Measurements from ENCODE around the gene RFTN1.

Gene RFTN1

DNA sequence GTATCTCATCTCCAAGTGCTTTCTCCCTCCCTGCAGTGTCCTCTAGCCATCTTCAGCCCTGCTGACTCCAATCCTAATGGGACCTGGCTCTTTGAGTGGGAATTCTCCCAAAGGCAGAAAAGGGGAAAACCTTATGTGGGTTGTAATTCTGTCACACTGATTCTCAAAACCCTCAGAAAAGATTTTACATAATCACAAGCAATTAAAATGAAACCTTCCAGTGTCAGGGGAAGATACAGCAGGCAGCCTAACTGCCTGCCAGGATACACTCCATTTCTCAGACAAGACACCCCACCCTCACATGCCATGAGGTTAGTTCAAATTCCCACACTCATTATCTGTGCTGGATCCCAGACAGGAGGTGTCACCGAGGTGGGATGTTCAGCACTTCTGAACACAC lies 121.4 kb downstream of the RFTN1 start:
- no peaks in the 10 kb centered on the region for H3K9me3 ChIP-seq (ENCODE audit: control insufficient read depth, insufficient read depth, low read length)
- H3K27me3 ChIP-seq (ENCODE audit: control insufficient read depth, insufficient read depth, low read length), result no peaks in the 10 kb centered on the region
- no peaks in the 10 kb centered on the region for H3K36me3 ChIP-seq (ENCODE audit: control insufficient read depth, insufficient read depth, low read length)
- no peak overlapping the region for H3K4me3 ChIP-seq (ENCODE audit: low read depth, low read length)
- H3K4me1 ChIP-seq (ENCODE audit: control insufficient read depth, insufficient read depth, low read length), result peaks cover 6% of the 10 kb centered on the region
- H3K9ac ChIP-seq (ENCODE audit: low read depth, low read length), result no peak overlapping the region

DNA sequence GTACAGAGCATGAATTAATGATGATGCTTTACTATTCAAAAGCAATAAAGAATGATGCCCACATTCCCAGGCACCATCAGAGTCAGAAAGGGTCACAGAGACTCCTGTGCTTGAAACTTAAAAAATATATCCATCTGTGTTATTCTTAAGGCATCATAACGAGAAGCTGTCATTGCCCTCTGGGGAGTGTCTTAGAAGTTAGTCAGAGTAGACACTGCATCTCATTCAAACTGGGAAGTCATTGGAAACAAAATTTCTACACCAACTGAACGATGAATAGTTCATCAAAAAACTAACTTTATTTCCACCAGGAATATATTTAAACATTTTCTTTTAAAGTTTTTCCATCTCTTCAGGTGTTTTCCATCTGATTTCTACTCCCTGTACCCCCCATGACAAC lies 122.9 kb downstream of the RFTN1 start:
- H3K36me3 ChIP-seq (ENCODE audit: control insufficient read depth, insufficient read depth, low read length), result no peaks in the 10 kb centered on the region
- no peak overlapping the region for H3K4me3 ChIP-seq (ENCODE audit: low read depth, low read length)
- H3K9me3 ChIP-seq (ENCODE audit: control insufficient read depth, insufficient read depth, low read length), result no peaks in the 10 kb centered on the region
- peaks cover 6% of the 10 kb centered on the region for H3K4me1 ChIP-seq (ENCODE audit: control insufficient read depth, insufficient read depth, low read length)
- H3K27me3 ChIP-seq (ENCODE audit: control insufficient read depth, insufficient read depth, low read length), result no peaks in the 10 kb centered on the region
- H3K9ac ChIP-seq (ENCODE audit: low read depth, low read length), result no peak overlapping the region

DNA sequence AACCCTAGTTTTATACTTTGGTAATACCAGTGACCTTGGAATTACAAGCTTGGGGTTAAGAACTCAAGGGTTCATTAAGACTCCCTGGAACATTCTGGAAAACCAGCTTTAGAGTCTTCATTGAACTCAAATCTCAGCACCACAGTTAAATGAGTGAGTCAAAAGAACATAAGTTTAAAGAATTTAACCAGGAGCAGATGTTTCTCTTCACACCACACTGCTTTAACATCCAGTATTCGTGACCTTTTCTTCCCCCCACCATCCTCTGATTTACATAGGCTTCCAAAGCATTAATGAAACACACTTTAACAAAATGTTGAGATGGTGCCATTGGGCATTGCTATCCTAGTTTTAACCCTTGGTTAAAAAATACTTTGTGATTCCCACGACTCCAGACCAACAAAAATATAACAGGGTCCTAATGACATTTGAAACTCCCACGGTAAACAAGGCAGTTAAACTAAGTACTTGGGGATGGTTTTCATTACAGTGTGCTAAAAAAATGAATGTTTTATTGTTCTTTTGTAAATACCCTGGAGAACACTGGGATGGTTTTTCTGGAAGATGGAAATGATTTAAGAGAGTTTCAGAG lies 124.6 kb downstream of the RFTN1 start:
- H3K36me3 ChIP-seq (ENCODE audit: control insufficient read depth, insufficient read depth, low read length), result no peaks in the 10 kb centered on the region
- H3K4me1 ChIP-seq (ENCODE audit: control insufficient read depth, insufficient read depth, low read length), result peaks cover 6% of the 10 kb centered on the region
- H3K9me3 ChIP-seq (ENCODE audit: control insufficient read depth, insufficient read depth, low read length), result no peaks in the 10 kb centered on the region
- no peaks in the 10 kb centered on the region for H3K27me3 ChIP-seq (ENCODE audit: control insufficient read depth, insufficient read depth, low read length)
- no peak overlapping the region for H3K4me3 ChIP-seq (ENCODE audit: low read depth, low read length)
- no peak overlapping the region for H3K9ac ChIP-seq (ENCODE audit: low read depth, low read length)

DNA sequence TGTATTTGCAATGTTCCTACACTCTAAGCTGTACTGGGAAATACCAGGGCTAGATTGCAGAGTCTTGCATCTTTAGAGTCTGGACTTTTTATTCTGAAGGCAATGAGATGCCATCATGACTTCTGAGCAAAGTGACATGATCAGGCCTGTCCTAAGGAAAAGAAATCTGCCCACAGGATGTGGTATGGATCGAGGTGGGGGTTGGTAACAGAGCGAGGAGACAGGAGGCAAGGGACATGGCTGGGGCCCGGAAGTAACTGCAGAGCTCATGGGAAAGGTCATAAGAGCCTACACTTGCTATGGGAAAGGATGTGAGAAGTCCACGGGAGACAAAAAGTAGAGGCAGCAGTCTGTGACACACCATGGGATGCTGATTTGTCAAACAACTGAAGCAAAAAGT lies 126.9 kb downstream of the RFTN1 start:
- no peaks in the 10 kb centered on the region for H3K9me3 ChIP-seq (ENCODE audit: control insufficient read depth, insufficient read depth, low read length)
- no peaks in the 10 kb centered on the region for H3K36me3 ChIP-seq (ENCODE audit: control insufficient read depth, insufficient read depth, low read length)
- H3K4me3 ChIP-seq (ENCODE audit: low read depth, low read length), result no peak overlapping the region
- H3K4me1 ChIP-seq (ENCODE audit: control insufficient read depth, insufficient read depth, low read length), result peaks cover 6% of the 10 kb centered on the region
- H3K27me3 ChIP-seq (ENCODE audit: control insufficient read depth, insufficient read depth, low read length), result no peaks in the 10 kb centered on the region
- no peak overlapping the region for H3K9ac ChIP-seq (ENCODE audit: low read depth, low read length)

DNA sequence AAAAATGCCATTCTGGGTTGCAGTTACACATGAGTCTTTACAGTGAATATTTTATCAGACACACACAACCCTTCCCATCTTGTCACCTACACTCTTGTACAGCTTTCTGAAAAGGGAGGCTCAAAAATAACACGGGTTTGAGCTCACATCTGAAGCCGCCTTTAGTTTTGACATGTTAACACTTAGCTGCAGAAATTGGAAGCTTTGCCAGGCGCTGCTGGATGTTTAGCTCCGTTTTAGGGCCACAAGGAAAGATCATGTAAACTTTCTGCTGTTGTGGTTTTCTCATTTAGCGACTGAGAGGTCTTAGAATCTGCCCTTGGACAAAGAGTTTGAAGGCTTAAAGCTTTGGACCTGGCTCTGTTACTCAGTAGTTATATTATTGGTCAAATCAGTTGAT lies 128.3 kb downstream of the RFTN1 start:
- Histone ChIP-seq H3K36me3 (ENCODE audit: control insufficient read depth, insufficient read depth, low read length) (no peaks in the 10 kb centered on the region), H3K27me3 (ENCODE audit: control insufficient read depth, insufficient read depth, low read length) (no peaks in the 10 kb centered on the region), H3K4me3 (ENCODE audit: low read depth, low read length) (no peak overlapping the region), H3K9ac (ENCODE audit: low read depth, low read length) (no peak overlapping the region), H3K9me3 (ENCODE audit: control insufficient read depth, insufficient read depth, low read length) (no peaks in the 10 kb centered on the region), H3K4me1 (ENCODE audit: control insufficient read depth, insufficient read depth, low read length) (peaks cover 6% of the 10 kb centered on the region)

DNA sequence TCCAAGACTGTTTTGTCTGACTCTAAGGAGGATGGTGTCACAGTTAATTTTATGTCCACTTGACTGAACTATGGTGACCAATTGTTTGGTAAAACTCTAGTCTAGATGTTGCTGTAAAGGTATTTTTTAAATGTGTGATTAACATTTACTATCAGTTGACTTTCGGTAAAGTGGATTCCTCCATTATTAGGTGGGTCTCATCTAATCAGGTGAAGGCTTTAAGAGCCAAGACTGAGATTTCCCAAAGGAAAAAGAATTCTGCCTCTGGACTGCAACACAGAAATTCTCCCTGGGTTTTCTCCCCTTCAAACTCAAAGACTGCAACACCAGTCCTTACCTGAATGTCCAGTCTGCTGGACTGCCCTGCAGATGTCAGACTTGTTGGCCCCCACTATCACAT lies 129.6 kb downstream of the RFTN1 start:
- Histone ChIP-seq H3K36me3 (ENCODE audit: control insufficient read depth, insufficient read depth, low read length) (no peaks in the 10 kb centered on the region), H3K27me3 (ENCODE audit: control insufficient read depth, insufficient read depth, low read length) (no peaks in the 10 kb centered on the region), H3K4me3 (ENCODE audit: low read depth, low read length) (no peak overlapping the region)

DNA sequence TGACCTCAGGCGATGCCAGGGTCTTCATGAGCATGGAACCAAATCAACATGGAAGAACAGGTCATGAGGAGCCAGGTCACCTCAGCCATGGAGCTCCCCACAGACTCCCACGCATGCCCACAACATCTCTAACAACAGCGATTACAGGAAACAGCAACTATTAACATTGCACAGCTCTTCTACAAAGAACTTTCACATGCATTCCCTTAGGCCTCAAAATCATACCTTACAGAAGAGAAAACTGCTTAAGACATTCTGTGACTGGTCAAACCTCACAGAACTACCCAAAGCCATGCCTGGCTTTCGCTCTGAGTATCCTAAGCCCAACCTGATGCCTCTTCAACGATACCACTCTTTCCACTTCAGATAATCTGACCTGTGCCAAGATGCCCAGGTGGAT lies 130.7 kb downstream of the RFTN1 start:
- Histone ChIP-seq H3K27me3 (ENCODE audit: control insufficient read depth, insufficient read depth, low read length) (no peaks in the 10 kb centered on the region), H3K4me1 (ENCODE audit: control insufficient read depth, insufficient read depth, low read length) (no peaks in the 10 kb centered on the region), H3K9me3 (ENCODE audit: control insufficient read depth, insufficient read depth, low read length) (no peaks in the 10 kb centered on the region), H3K36me3 (ENCODE audit: control insufficient read depth, insufficient read depth, low read length) (no peaks in the 10 kb centered on the region), H3K4me3 (ENCODE audit: low read depth, low read length) (no peak overlapping the region), H3K9ac (ENCODE audit: low read depth, low read length) (no peak overlapping the region)

More for the DNA sequence above, 129.6 kb downstream of the RFTN1 start:
- Histone ChIP-seq H3K9ac (ENCODE audit: low read depth, low read length) (no peak overlapping the region), H3K4me1 (ENCODE audit: control insufficient read depth, insufficient read depth, low read length) (peaks cover 3% of the 10 kb centered on the region), H3K9me3 (ENCODE audit: control insufficient read depth, insufficient read depth, low read length) (no peaks in the 10 kb centered on the region)

DNA sequence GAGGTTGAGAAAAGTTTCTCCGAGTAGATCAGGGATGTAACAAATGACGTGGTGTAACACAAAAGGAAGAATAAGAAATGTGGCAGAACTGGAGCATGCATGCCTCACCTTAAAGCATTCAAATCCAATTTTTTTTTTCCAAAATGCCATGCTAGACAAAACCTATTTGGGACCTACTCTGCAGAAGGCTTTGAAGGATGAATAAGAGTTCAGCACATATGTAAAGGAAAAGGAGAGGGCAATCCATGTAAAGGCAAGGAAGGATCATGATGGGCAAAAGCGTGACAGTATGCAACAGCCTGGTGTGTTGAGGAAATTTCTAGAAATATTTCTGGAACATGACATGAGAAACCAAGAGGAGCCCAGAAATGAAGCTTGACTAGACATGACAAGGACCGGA lies 132.1 kb downstream of the RFTN1 start:
- Histone ChIP-seq H3K9me3 (ENCODE audit: control insufficient read depth, insufficient read depth, low read length) (no peaks in the 10 kb centered on the region), H3K4me1 (ENCODE audit: control insufficient read depth, insufficient read depth, low read length) (no peaks in the 10 kb centered on the region), H3K9ac (ENCODE audit: low read depth, low read length) (no peak overlapping the region), H3K36me3 (ENCODE audit: control insufficient read depth, insufficient read depth, low read length) (no peaks in the 10 kb centered on the region), H3K4me3 (ENCODE audit: low read depth, low read length) (no peak overlapping the region), H3K27me3 (ENCODE audit: control insufficient read depth, insufficient read depth, low read length) (no peaks in the 10 kb centered on the region)

DNA sequence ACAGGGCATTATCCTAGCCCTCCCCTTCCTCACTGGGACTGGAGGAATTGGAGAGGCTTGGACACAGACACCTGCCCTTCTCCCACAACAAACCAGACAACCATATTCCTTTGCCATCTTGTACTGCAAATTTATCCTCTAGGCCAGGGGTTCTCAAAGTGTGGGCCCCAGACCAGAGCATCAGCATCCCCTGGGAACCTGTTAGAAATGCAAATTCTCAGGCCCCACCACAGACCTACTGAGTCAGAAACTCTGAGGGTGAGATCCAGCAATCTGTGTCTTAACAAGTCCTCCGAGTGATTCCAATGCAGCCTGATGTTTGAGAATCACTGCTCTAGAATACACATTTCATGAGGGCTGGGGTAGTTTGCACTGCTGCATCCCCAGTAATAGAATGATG lies 133.1 kb downstream of the RFTN1 start:
- no peak overlapping the region for H3K4me3 ChIP-seq (ENCODE audit: low read depth, low read length)
- H3K27me3 ChIP-seq (ENCODE audit: control insufficient read depth, insufficient read depth, low read length), result no peaks in the 10 kb centered on the region
- H3K4me1 ChIP-seq (ENCODE audit: control insufficient read depth, insufficient read depth, low read length), result no peaks in the 10 kb centered on the region
- H3K9me3 ChIP-seq (ENCODE audit: control insufficient read depth, insufficient read depth, low read length), result no peaks in the 10 kb centered on the region
- H3K9ac ChIP-seq (ENCODE audit: low read depth, low read length), result no peak overlapping the region
- no peaks in the 10 kb centered on the region for H3K36me3 ChIP-seq (ENCODE audit: control insufficient read depth, insufficient read depth, low read length)

DNA sequence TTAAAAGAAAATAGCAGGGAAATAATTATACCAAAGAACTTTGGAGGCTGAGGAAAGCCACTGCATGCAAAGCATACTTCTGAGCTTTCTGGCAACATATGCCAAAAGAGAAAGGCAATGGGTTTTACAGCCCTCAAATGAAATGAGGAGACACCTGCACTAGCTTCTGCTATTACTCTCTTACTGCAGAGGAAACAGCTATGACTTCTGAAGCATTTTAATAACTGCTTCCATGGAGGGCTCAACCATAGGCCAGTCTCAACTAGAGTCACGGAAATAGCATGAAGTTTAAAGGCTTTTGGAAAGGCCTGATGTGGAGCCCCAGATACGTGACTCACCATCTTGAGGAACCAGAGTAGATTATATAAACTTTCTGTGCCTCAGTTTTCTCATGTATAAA lies 133.7 kb downstream of the RFTN1 start:
- no peak overlapping the region for H3K9ac ChIP-seq (ENCODE audit: low read depth, low read length)
- H3K27me3 ChIP-seq (ENCODE audit: control insufficient read depth, insufficient read depth, low read length), result no peaks in the 10 kb centered on the region
- H3K36me3 ChIP-seq (ENCODE audit: control insufficient read depth, insufficient read depth, low read length), result no peaks in the 10 kb centered on the region
- no peaks in the 10 kb centered on the region for H3K9me3 ChIP-seq (ENCODE audit: control insufficient read depth, insufficient read depth, low read length)
- H3K4me3 ChIP-seq (ENCODE audit: low read depth, low read length), result no peak overlapping the region
- H3K4me1 ChIP-seq (ENCODE audit: control insufficient read depth, insufficient read depth, low read length), result no peaks in the 10 kb centered on the region

DNA sequence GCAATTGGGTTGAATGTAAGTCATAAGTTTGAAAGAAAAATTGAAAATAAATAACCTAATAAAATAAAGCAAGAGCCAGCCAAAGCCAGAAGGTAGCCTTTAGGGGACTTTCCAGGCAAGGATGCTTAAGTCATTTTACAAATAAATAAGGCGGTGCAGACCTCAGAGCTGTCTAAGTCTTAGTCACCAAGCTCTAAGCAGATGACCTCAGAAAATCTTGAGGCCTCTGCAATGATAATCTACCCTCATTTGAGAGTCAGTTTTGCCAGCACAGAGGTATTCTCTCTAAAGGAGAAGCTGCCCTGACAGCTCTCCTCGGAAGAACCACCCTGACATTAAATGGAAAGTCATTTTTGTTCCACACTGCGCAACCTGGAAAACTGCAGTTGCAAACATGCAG lies 134.6 kb downstream of the RFTN1 start:
- Histone ChIP-seq H3K4me1 (ENCODE audit: control insufficient read depth, insufficient read depth, low read length) (no peaks in the 10 kb centered on the region), H3K9ac (ENCODE audit: low read depth, low read length) (no peak overlapping the region), H3K36me3 (ENCODE audit: control insufficient read depth, insufficient read depth, low read length) (no peaks in the 10 kb centered on the region)

DNA sequence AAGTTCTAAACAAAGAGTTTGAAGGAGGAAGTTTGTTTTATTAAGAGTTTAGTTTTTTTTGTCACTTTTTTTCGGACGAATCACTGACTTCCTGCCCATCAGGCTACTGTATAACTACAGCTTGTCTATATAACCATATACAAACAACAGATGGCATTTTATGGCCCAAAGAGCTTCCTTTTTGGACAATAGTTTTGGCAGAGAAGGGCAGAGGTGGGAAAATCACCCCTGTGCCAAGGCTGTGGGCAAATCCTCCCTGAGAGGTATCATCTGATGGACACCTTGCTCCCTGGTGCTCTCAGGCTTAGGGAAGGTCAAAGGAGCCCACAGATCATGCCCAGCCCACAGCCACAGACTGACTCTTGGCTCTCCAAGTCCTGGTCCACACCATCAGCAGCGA lies 135.1 kb downstream of the RFTN1 start:
- Histone ChIP-seq H3K27me3 (ENCODE audit: control insufficient read depth, insufficient read depth, low read length) (no peaks in the 10 kb centered on the region), H3K9me3 (ENCODE audit: control insufficient read depth, insufficient read depth, low read length) (no peaks in the 10 kb centered on the region), H3K4me3 (ENCODE audit: low read depth, low read length) (no peak overlapping the region), H3K4me1 (ENCODE audit: control insufficient read depth, insufficient read depth, low read length) (no peaks in the 10 kb centered on the region), H3K9ac (ENCODE audit: low read depth, low read length) (no peak overlapping the region), H3K36me3 (ENCODE audit: control insufficient read depth, insufficient read depth, low read length) (no peaks in the 10 kb centered on the region)

More for the DNA sequence above, 134.6 kb downstream of the RFTN1 start:
- no peaks in the 10 kb centered on the region for H3K9me3 ChIP-seq (ENCODE audit: control insufficient read depth, insufficient read depth, low read length)
- H3K4me3 ChIP-seq (ENCODE audit: low read depth, low read length), result no peak overlapping the region
- H3K27me3 ChIP-seq (ENCODE audit: control insufficient read depth, insufficient read depth, low read length), result no peaks in the 10 kb centered on the region

Data from iPS-15b (cell line).